Measurements from ENCODE around the gene SP110.

Gene SP110

DNA sequence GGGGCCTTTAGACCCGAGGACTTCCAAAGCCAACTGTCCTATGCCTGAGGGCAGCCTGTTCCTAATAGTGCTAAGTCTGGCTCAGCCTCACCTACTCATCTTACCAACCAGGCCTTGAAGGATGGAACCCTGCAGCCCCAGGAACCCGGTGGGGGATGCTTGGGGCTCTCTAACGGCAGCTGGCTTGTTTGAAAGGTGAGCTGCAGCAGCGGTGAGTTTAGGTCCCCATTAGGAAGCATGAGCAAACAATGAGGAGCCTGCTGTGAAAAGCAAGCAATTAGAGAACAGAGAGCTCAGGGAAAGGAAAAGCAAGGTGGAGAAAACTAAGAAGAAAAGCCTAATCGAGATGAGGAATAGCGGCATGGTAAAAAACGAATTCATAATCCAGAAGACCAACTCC lies 39.9 kb downstream of the SP110 start:
- TF ChIP-seq CTCF (IDR thresholded peaks at IDR 0.05; ENCODE audit: low read depth, low read length): no peak
- no peak for DNase-seq (ENCODE audit: extremely low read depth, low read depth)

GRCh38 chr2:230178546-230179485 lies 41.0 kb downstream of the SP110 start:
- DNase-seq (ENCODE audit: extremely low read depth, low read depth): no peak
- no peak for TF ChIP-seq CTCF (IDR thresholded peaks at IDR 0.05; ENCODE audit: low read depth, low read length)

GRCh38 chr2:230176996-230177395 lies 42.8 kb downstream of the SP110 start:
- TF ChIP-seq CTCF (IDR thresholded peaks at IDR 0.05; ENCODE audit: low read depth, low read length): no peak
- no peak for DNase-seq (ENCODE audit: extremely low read depth, low read depth)

GRCh38 chr2:230174466-230174865 lies 45.3 kb downstream of the SP110 start:
- DNase-seq (ENCODE audit: extremely low read depth, low read depth): no peak

DNA sequence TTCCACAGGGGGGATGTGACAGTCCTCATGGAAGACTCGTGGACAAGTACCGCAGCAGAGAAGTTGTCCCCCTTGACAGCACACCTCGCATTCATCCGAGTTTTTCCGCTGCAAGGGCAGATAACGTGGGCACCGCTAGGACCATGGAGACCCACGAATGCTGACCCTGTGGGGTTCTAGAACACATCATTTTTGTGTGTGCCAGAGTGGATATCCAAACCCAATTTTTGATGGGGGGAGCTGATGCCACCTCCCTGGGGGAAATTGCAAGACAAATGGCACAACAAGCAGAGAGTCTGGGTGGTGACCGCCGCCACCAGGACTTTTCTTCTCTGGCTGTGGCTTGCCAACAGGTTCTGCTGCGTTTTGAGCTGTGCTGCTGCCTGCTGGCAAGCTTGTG lies 46.9 kb downstream of the SP110 start:
- no peak for DNase-seq (ENCODE audit: extremely low read depth, low read depth)
- TF ChIP-seq CTCF (IDR thresholded peaks at IDR 0.05; ENCODE audit: low read depth, low read length): no peak

More at GRCh38 chr2:230174466-230174865, 45.3 kb downstream of the SP110 start:
- TF ChIP-seq CTCF (IDR thresholded peaks at IDR 0.05; ENCODE audit: low read depth, low read length): no peak

DNA sequence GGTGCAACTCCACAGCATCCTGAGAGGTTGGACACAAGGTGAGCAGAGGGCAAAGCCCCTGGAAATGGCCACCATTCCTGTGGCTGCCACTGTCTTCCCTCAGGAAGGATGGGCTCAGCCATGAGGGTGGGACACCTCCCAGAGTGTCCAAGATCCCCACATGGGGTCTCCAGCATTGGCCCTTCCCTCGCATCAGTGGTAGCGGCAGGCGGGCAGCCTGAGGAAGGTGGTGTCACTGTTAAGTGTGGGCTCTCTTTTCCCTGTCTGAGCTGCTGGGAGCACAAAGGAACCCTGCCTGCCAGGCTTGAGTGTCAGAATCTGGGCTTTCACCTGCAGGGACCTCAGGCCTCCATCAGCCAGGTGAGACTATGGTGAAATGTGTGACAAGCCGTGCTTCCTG lies 47.6 kb downstream of the SP110 start:
- no peak for TF ChIP-seq CTCF (IDR thresholded peaks at IDR 0.05; ENCODE audit: low read depth, low read length)
- DNase-seq (ENCODE audit: extremely low read depth, low read depth): no peak

- DNase-seq (ENCODE audit: extremely low read depth, low read depth): no peak
Measured at GRCh38 chr2:230170532-230170931, 49.3 kb downstream of the SP110 start.

More at GRCh38 chr2:230170532-230170931, 49.3 kb downstream of the SP110 start:
- no peak for TF ChIP-seq CTCF (IDR thresholded peaks at IDR 0.05; ENCODE audit: low read depth, low read length)

All from AG09319 (cell line).